ENCODE measurements around the gene APOL2.
"Not testable (repeated sequence)": the region's sequence is repeated elsewhere in the genome, so short reads cannot be mapped to it uniquely, and the experiment has no call there.

APOL2 gene

GRCh38 chr22:36201025-36201424 is 38.3 kb downstream of the APOL2 start:
- DNase-seq (ENCODE audit: low read depth in 1 of 2, low spot score in 1 of 2) = not testable (repeated sequence)

DNA sequence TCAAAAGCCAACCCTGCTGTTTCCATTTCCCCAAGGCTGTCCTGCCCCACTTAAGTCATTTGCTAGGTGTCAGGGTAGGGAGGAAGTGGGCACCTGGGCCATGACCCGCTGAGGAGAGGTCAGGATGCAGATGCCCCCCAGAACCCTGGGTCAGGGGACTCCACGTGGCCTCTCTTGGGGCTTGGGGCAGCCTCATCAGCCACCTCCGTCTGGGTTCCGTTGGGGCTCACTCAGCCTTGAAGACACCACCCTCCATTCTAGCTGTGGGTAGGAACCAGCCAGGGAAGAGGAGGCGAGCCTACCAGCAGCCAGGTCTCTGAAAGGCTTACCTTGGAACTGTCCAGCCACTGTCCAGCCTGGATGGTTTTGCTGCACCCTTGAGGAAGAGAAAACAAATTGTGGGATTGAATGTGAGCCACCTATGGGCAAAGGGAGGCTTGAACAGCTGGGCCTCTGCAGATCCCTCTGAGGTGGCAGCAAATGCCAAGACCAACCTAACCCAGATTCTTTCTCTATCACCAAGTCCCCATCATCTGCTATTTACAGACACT is 40.3 kb downstream of the APOL2 start:
- no peak for DNase-seq (ENCODE audit: low read depth in 1 of 2, low spot score in 1 of 2)

DNA sequence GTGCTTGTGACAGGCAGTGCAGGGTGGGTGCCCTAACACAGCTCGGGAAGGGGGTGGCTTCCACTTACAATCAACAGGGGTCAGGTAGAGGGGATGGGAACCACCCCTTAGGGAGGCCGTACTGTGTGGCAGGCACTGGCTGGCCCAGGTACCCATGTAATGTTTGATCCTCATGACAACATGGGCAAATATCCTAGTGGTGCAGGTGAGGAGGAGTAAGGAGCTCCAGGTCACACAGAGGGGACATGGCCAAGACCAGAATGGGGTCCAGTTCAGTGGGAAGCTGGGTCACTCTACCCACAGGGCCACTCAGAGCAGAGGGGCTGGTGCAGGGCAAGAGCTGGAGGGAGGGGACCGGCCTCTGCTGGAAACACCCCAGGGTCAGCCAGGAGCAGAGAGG is 40.8 kb downstream of the APOL2 start:
- no peak for DNase-seq (ENCODE audit: low read depth in 1 of 2, low spot score in 1 of 2)

GRCh38 chr22:36197514-36198146 is 41.7 kb downstream of the APOL2 start:
- DNase-seq (ENCODE audit: low read depth in 1 of 2, low spot score in 1 of 2) = no peak

DNA sequence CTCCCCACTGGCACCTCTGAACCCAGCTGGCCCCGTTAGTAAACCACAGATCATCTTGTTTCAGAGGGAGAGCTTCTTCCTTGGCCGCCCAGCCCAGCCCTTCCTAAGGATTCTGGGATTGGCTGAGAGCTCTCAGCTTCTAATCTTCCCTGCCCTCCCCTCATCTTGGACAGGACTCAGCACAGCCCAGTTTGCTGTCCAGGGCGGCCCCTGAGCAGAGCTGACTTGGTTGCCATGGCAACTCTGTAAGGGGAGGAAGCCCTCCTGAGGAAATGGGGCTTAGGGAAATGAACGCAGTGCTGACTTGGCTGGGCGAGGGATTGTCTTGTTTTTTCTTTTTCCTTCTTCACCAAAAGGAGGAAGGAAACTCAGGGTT is 42.3 kb downstream of the APOL2 start:
- no peak for DNase-seq (ENCODE audit: low read depth in 1 of 2, low spot score in 1 of 2)

DNA sequence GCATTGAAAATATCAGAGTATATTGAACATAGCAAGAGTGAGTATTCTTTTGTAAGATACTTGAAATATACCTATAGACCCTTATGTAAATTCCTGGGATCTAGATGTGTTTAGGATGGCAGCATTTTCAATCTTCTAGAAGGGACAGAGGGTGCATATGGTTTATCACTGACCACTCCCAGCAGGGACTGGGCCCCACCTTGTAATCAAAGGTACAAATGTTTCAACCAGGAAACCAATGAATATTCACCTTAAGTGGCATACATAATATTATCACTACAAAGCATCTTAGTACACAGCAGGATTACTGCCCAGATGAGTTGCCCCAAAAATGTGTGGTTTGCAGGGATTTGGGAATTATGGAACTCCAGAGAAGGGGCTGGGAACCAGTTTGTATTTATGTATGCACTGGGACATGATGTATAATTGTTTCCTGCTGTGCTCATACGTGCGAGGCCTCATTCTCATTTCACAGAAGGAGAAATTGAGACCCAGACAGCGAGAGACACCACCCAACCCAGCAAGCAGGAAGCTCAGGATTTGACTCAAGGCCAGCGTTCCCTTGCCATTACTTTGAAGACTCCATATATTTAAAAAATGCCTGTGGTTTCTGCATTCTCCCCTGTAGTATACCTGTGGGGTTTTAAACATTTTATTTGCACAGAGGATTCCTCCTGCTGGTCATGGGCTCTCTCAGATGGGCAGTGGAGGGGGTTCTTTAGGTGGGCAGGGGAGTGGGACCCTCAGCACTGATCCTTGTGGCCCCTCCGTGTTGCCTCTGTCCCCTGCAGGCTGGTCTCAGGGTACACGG is 42.9 kb downstream of the APOL2 start:
- no peak for DNase-seq (ENCODE audit: low read depth in 1 of 2, low spot score in 1 of 2)

- DNase-seq (ENCODE audit: low read depth in 1 of 2, low spot score in 1 of 2) = peak in 1 of 2 donors; percentile 30
Measured at GRCh38 chr22:36194971-36195370, 44.4 kb downstream of the APOL2 start.

GRCh38 chr22:36194385-36194784 is 44.9 kb downstream of the APOL2 start:
- no peak for DNase-seq (ENCODE audit: low read depth in 1 of 2, low spot score in 1 of 2)

DNA sequence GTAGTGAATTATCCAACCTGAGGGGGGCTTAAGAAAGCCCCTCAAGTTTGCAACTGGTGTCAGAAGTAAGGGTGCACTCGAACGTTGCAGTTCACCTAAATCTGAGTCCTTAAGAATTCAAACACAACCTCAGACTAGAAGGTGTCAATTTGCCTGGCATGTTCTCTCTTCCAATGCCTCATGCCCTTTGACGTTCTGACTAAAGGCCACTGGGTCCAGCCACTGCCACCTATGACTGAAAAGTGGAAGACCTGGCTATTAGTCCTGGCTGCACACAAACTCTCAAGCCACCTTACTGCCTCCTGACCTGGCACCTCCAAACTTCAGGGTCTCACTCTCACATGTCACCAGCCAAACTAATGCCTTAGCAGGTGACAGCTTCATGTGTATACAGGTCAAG is 45.8 kb downstream of the APOL2 start:
- no peak for DNase-seq (ENCODE audit: low read depth in 1 of 2, low spot score in 1 of 2)

GRCh38 chr22:36193171-36193570 is 46.2 kb downstream of the APOL2 start:
- no peak for DNase-seq (ENCODE audit: low read depth in 1 of 2, low spot score in 1 of 2)

DNA sequence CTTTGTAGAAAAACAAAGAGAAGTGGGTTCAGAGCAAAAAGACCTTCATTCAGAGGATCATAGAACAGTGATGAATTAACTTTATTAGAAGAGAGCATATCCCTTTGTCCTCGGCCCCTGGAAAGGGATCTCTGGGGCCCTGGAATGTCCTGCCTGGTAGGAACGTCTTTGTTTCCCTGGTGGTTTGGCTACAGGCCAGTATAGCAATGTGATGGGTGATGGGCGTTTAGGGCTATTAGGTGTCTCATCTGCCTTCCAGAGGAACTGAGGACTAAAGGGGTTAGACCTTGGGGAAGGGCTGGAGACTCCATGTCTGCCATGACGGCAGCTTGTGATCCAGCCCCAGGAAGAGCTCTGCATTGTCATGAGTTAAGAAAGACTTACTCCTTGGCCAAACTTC is 46.8 kb downstream of the APOL2 start:
- DNase-seq (ENCODE audit: low read depth in 1 of 2, low spot score in 1 of 2) = no peak

DNA sequence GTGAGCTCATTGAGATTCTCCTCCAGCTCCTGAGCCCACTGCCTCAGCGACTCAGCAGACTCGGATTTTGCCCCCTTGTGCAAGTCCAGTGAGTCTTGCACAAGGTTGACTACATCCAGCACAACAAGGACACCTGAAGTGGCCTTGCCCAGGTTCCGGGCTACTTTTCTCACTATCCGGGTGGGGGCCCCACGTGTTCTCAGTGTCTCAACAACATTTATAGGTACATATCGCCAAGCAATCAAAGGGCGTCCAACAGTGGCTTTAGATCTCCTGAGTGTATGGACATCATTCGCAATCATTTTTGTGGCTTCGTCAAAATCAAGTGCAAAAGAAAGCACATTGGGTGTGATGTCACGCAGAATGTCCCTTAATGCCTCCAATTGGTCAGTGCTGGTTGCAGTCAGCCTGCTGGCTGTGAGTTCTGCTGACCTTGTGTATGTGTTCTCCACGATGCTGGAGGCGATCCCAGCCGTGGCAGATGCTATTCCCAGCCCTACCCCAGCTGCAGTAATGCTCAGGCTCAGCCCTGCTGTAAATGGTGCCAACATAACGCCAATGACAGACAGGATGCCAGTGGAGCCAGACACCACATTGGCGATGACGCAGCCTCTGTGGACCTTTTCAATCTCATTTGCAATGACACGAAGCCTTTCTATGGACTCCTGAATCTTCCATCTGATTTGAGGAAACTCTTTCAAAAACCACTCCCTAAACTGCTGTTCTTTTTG is 48.1 kb downstream of the APOL2 start:
- no peak for DNase-seq (ENCODE audit: low read depth in 1 of 2, low spot score in 1 of 2)

DNA sequence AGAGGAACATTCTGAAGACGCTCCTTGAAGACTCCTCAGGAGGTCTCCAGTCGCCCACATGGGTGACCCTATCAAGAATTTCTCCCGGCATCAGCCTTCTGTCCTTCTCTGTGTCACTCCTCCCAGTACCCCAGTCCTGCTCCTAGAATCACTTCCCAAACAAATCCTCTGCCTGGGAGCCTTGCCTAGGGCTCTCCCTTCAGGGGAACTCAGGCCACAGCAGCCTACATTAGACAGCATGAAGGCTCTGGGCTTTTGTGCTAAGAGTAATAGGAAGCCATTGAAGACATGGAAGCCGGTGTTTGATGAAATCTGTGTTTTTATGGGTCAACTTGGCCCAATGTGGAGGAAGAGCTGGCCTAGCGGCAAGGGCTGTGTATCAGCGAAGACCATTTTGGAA is 51.5 kb downstream of the APOL2 start:
- DNase-seq (ENCODE audit: low read depth in 1 of 2, low spot score in 1 of 2) = not testable (repeated sequence)

- no peak for DNase-seq (ENCODE audit: low read depth in 1 of 2, low spot score in 1 of 2)
Measured at GRCh38 chr22:36185828-36186624, 53.3 kb downstream of the APOL2 start.

GRCh38 chr22:36184433-36185025 is 54.8 kb downstream of the APOL2 start:
- DNase-seq (ENCODE audit: low read depth in 1 of 2, low spot score in 1 of 2) = no peak

DNA sequence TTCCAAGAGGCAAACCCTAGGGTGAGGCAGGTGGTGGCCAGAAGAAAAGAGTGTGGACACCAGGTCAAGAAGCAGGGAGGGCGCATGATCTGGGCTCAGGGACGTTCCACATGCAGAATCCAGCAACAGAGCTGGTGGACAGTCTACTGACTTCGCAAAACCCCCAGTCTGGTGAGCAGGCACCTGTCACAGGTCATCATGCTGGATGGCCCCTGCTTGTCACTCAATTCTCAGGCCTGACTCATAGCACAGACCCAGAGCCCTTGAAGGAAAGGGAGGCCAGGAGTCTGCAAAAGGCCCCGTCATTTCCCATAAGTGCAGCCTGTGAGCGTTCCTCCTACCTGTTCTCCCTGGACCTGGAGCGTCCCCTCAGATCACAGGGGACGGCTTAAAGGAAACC is 55.9 kb downstream of the APOL2 start:
- DNase-seq (ENCODE audit: low read depth in 1 of 2, low spot score in 1 of 2) = no peak

GRCh38 chr22:36182857-36183256 is 56.5 kb downstream of the APOL2 start:
- DNase-seq (ENCODE audit: low read depth in 1 of 2, low spot score in 1 of 2) = no peak

DNA sequence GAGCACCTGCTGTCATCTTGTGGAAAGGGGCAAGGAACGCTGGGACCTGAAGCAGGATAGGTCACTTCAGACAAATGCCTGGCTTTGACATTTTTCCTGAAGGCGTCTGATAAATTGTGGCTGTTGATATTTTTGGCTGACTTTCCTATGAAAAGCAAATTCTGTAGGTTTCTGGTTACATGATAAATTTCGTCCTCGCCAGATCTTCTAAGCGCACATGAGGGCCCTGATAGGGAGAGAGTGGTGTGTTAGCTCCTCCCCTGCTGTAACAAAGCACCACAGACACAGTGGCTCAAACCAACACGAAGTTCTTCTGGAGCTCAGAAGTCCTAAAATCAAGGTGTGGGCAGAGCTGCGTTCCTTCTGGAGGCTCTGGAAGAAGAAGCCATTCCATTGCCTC is 57.3 kb downstream of the APOL2 start:
- DNase-seq (ENCODE audit: low read depth in 1 of 2, low spot score in 1 of 2) = no peak

GRCh38 chr22:36180928-36181327 is 58.4 kb downstream of the APOL2 start:
- no peak for DNase-seq (ENCODE audit: low read depth in 1 of 2, low spot score in 1 of 2)

DNA sequence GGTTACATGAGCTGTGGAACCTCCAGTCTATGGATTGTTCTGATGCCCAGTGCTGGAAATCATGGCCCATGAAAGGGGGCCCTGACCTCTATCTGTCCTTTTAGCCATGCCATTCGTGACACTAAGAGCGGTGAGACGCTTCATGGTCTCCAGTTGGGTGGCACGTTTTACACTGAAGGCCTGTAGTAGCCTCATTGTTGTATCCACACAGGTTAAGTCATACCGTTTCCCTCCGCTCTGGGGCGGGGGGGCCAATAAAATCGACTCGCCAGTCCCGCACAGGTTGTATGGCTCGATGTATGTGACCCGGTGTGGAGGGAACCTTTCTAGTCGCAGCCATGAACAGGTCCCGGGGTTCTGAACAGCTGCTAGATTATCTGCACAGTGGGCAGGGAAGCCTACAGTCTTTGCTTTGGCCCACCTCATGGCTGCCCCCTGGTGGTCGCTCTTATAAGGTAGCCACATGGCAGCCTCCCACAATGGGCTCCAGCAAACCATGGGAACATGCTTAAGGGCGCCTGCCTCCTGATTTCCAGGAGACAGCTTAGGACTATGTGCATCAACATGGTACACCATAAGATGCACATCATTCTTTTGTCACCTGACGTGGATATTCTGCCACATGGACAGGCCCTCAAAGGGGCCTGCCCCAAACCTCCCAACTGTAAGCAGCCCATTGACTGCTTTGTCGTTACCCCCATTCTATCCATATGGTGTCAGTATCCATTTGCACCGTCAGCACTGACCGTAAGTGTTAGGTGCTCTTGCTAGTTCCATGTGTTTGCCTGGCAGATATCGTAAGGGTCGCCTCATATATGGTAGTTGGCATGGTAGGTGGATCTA is 59.1 kb downstream of the APOL2 start:
- DNase-seq (ENCODE audit: low read depth in 1 of 2, low spot score in 1 of 2) = peak; percentile 74 to 79
